Measurements from ENCODE around the gene LRRC10B. TPM values are rescaled to one million over a fixed set of nuclear protein-coding genes. Genes with fewer than 3 reads are reported as not detected.

The LRRC10B gene
- total RNA-seq, 1 donor from 2014 or later = 0.12 TPM

DNA sequence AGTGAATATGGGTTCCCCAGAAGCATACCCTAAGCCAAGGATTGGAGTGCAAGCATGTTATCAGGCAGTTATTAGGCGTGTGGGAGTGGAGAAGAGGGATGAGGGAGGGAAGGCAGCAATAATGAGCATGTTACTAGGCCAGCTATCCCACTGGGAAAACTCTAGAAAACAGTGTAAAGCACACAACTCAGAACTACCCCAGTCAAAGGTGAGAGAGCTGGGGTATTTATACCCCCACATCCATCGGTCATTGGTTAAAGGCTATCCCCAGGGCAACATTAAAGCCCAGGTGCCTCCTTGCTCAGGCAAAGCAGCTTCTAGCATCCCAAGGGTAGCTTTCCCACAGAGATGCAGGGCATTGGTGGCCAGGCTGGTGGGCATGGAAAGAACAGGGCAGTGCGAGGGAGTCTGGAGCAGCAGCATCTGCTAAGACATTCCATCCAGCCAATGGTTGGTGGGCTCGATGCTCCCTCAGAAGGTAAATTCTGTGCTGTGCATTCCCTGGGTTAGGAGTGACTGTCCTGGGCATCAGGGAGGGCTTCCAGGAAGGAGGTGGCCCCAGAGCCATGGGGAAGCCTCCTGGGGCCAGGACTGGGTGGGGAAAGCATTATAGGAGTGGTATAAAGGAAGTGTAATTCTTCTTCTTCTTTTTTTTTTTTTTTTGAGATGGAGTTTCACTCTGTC, 21.1 kb upstream of the LRRC10B start:
- no peak for ATAC-seq

DNA sequence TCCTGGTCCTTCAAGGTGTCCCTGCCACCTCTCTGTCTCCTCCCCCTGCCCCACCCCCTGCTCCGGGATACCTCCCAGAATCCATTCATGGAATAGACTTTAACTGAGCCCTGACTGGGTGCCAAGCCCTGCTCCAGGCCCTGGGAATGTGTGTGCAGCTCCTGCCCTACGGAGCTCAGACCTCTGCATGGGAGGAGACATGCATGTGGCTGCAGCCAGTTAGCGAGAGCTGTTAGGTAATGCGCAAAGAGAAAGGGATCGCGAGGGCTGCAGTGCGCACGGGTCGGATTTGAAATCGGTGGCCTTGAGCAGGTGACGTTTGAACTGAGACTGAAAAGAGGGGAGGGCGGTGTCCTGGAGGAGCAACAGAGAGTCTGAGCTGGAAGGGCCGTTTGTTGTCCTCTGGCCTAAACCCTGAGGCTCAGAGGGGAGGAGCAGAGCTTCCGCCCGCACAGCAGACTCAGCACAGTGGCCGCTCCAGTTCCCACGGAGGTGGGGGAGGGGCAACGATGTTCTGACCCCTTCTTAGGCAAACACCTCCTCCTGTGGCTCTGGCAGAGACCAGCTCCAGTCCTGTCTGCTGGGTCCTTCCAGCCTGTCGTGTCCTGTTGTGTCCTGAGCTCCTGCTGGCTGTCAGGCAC, 19.8 kb upstream of the LRRC10B start:
- ATAC-seq = peak; percentile 39

DNA sequence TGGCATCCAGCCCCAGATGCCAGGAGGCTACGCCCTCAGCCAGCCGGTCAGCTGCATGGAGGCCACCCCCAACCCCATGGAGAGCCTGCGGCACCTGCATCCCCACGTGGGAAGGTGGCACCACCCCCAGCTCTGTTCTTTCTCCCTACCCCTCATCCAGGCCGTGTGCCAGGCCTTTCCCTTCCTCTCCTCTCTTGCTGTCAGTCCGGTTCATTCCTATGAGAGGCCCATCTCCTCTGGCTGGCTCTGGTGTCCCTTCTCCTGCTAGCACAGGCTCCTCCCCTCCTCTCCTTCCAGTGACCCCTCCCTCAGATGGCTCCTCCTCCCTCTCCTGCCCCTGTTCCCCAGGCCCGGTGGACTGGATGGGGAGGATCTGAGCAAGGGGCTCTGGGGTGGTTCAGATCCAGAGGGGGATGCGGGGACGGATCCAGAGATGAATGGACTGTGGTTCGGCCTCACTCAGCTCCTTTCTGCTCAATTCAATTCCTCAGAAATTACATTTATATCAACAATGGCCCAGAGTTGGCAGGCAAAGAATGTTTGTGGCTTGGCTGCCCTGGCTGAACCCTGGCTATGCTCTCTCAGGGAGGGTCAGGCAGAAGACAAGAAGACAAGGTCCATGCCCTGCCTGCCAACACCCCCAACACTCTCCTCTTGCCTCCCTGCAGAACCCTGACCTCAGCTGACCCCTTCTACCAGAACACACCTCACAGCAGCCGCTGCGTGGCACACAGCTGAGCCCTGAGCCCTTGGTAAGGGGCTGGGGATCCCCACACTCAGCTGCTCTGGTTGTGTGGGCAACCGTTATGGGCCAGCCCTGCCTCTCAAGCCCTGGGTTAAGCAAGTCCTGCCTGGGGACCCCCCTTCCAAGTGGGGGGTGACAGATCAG, 18.5 kb upstream of the LRRC10B start:
- ATAC-seq = no peak

DNA sequence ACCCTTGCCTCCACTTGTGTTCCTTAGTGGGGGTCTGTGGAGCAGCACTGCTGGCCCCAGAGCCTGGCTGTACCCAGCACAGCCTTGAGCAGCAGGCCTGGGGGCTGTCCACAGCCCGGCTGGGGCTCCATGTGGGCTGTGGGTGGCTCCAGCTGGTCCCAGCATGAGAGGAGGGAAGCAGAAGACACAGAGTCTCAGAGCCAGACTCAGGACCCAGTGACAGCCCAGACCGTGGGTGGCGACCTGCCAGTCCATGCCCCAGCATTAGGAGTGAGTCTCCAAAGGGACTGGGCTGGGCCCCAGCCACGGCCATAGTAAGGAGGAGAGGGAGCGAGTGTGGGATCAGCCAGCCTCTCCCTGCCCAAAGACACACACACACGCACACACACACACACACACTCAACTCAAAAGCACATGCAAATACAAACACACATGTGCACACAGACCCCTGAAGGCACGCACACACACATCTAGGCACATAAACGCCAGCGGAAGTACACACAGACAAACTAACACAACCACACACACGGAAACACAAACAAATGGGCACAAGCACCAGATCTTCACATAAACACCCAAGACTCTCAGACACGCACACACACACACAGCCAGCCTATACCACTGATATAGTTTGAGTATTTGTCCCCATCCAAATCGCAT, 16.7 kb upstream of the LRRC10B start:
- ATAC-seq = no peak

DNA sequence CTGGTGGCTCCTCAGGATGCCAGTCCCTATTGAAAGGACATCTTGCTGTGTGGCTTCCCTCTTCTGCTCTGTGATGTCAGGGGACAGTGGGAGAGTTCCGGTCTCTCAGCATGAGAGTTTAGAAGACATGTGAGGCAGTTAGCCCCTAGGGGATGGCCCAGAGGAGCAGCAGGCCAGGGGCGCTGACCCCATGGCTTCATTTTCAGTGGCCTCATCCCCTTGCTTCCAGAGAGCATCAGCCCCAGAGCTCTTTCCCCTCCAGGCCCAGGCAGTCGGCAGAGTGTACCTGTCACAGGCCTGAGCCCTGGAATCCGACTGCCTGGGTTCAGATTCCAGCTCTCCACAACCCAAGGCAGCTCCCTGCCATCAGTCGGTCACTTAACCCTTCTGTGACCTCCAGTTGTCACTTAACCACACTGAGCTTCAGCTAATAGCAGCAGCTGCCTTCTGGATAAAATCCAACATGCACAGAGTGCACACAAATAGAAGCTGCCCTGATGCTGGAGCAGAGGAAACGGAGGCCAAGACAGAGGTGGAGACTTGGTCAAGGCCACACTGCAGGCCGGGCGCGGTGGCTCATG, 14.1 kb upstream of the LRRC10B start:
- no peak for ATAC-seq

DNA sequence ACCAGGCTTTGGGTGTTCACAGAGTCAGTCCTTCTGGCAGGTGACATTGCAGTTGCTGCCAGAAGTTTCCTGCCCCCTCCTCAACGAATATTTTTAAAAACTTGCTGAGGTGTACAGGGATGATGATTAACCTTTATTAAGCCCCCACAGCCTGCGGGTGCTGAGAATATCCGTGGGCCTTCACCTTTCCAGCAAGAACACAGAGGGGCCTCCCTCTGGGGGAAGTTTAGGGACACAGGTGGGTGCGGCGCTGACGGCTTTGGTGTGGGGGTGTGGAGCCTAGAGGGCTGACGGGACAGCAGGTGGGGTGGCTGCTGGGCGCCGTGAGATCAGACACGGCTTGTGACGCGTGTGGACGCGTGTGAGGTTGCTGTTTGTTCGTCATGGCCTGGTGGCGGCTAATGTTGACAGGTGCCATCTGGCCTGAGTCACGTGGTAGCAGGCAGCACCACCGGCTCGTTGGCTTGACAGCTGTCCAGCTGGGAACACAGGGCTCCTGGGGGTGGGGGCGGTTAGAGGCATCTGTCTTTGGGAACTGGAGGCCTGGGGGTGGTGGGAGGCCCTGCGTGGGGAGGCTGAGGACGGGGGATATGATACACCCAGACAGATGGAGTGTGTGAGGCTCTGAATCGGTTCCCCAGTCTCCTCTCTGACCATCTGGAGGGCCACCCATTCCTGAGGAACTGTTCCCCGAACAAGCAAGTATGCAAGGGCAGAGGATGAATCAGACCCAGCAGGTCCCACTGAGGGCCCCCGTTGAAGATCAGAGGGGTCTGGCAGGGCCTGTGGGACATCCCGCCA, 12.5 kb upstream of the LRRC10B start:
- peak; percentile 13 for ATAC-seq

DNA sequence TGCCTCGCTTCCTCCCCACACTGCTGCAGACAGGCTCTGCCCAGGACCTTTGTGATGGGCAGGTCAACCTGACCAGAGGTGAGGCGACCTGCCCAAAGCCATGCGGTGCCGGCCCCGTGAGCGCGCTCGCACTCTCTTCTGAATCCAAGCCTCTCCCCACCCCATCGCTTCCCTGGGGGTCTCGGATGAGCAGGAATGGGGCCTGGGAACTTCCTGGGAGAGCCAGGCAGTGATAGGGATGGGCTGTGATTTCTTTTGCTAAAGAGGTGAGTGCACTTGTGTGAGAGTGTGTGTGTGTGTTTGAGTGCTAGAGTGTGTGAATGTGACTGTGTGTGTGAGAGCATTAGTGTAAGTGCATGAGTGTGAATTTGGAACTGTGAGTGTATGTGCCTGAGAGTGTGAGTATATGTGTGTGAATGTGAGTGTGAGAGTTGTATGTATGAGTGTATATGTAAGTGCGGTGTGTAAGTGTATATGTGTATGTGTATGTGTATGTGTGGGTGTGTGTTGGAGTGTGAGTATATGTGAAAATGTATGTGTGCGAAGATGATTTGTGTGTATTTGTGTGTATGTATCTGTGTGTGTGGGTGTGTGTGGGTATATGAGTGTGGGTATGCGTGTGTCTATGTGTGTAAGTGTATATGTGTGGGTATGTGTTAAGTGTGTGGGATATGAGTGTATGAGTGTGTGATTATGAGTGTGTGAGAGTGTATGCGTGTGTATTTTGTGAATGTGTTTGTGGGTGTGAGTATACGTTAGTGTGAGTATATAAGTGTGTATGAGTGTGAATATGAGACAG, 11.7 kb upstream of the LRRC10B start:
- no peak for ATAC-seq

DNA sequence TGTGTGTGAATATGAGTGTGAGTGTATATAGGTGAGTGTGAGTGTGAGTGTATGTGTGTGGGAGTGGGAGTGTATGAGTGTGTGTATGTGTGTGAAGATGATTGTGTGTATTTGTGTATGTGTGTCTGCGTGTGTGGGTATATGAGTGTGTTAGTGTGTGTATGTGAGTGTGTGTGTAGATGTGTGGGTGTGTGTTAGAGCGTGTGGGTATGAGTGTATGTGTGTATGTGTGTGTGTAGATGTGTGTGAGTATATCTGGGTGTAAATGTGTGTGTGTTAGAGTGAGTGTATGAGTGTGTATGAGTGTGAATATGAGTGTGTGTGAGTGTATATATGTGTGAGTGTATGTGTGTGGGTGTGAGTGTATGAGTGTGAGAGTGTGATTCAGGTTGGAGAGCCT, 11.1 kb upstream of the LRRC10B start:
- ATAC-seq = no peak

DNA sequence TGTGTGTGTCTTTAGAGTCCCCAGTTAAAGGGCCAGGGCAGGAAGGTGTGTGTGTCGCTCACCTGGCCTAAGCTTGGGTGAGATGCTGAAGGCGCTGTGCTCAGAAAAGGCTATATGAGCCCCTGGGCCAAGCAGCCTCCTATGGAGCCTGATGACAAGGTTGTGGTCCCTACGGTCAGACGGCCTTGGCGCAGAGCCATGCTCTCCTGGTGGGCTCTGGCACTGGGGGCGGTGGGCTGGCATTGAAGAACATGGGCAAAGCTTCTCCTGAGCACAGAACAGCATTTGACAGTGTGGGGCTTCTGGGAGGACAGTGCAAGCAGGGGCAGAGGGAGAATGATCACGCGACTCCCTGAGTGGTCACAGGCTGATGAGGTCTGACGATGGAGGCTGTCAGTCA, 10.7 kb upstream of the LRRC10B start:
- no peak for ATAC-seq

DNA sequence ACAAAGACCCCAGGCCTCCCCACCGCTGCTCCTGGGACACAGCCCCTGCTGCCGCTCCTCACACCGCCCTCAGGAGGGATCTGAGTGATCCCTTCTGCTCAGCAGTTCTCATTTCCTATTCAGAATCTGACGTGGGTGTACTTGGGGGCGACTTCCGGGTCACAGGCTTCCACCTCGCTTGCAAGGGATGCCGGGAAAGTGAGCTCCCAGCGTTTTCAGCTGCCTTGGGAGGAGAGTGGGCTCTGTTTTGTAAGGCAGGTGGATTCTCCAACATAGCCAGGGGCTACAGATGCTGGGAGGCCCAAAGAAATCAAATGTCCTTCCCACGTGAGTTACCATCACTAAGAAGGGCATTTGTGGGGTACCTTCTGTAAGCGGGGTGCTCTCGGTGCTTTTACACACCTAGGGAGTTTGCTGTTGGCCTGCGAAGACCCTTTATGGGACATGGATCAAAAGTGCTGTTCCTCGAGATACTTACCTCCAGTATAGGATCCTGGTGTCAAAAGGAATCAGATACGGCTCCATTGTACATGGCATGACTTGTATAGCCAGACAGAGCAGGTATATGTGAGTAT, 9.7 kb upstream of the LRRC10B start:
- ATAC-seq = no peak

DNA sequence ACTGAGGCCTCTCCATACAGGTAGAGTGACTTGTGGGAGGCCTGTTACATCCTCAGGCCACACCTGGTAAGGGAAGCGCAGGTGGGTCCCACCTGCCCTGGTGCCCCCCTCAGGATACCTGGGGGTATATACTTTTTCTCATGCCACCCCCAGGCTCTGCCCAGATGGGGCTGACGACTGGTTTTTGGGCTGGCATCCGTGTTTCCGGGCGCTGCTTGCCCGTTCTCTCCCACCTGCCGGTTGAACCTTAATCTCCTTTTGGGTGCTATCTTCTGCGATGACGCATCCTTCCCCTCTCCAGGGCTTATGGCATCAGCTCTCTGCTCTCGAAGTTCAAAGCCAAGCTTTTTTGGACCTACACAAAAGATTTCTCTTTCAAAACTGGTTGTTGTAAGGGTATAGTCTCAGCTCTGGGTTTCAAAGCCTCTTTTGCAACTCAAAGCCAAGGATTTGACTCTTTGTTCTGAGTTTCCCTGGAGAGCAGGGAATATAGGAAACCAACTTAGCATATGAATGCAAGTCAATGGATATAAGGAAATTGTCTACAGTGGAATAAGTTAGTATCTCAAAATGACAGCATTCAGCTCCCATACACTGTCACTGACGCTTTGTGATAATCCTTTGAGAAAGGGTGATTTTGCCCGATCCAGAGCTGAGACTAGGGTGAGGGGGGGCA, 8.6 kb upstream of the LRRC10B start:
- no peak for ATAC-seq

DNA sequence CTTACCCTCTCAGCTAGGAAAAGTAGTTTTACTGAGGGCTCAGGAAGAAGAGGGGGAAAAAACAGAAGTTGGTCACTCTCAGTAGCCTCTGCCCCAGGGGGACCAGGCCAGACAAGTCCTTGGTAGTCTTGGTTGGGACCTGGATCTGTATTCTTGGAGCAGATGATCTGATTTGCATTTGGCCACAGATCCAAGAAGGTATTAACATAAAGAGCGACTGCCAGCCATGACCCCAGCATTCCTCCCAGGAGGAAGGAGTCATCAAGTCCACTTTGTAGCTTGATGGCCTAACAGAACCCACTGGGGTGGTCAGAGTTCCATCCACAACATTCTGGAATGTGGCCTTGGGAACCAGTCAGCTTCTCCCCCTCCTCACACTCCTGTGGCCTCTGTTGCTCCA, 6.0 kb upstream of the LRRC10B start:
- ATAC-seq = no peak

DNA sequence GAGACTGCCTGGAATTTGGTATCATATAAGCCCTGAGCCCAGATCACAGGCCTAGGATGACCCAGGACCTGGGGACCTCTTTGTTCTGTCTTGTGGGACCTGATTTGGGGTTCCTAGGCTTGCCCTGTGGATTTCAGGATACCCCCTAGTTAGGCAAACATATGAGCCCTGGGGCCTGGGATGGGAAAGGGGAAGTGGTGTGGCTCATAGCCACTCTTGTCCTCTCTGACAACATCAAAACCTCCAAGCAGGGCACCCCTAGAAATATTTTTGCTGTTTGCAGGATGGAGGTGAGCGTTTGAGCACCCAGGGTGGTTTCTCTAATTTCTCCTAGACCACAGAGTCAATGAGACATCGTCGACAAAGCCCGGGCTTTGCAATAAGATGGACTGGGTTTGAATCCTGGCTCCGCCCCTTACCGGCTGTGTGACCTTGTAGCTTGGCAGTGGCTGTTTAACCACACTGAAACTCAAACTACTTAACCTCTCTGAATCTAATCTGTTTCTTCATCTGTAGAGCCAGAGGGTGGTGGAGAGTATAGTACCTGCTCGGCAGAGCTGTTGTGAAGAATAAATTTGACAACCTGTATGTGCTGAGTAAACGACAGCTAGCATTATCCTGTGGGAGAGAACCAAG, 5.3 kb upstream of the LRRC10B start:
- ATAC-seq = no peak

DNA sequence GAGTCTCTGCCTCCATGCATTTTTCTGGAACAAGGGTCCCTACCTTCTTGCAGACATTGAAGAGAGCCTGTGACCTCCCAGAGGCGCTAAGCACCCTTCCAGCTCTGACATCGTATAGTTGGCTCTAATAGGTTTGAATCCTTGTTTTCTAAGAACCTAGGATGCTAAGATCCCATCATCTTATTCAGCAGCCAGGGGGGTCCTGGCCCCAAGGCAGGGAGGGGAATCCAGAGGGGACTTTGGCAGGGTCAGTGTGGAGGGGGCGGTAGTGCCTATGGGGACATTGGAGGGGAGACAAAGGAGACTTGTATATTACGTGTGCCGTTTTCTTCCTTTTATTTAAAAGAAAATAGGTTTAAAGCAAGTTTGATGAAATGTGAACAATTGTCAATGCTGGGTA, 3.4 kb upstream of the LRRC10B start:
- no peak for ATAC-seq

DNA sequence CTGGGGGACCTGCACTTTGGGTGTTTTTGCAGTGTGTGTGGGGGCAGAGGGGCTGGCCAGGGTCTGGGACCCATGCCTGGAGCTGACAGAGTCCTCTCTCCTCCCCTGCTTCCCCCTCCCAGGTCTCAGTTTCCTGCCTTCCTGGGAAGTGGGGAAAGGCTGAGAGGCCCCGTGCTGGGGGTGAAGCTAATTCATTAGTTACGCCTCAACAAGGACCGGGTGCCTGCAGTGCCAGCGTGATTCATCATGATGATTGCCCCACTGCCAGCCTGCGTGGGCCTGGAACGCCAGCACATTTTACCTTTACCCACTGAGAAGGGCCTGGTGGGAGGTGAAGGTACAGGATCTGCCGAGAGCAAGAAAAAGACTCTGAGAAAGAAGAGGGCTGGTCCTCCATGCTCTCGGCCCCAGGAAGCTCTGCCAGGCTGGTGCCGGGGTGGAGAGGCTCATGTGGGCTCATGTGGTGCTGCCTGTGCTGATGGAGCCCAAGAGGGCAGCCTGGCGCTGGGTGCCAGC, 2.9 kb upstream of the LRRC10B start:
- ATAC-seq = no peak

DNA sequence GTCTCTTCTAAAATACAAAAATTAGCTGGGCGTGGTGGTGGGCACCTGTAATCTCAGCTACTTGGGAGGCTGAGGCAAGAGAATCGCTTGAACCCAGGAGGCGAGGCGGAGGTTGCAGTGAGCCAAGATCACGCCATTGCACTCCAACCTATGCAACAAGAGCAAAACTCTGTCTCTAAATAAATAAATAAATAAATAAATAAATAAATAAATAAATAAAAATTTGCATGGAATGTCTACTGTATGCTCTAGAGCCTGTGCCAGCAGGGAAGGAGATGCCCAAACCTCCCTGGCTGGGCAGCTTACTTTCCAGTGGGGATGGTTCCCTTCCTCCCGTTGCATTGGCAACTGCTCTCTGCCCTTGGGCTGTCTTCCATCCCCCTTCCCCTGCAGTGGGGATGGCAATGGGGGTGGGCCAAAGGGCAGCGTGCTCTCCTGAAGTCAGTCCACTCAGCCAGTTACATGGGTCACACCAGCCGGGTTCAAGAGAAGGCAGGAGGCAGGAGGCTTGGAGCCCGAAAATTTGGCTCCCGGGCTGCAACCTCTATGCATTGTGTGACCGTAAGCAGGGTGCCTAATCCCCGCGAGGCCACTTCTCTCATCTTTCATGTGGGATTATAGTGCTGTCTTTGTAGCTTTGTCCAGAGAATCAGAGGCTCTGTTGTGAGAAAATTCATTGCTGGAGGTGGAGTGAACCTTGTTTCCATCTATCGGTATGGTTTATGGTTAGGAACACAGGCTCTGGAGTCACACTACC, 1.4 kb upstream of the LRRC10B start:
- ATAC-seq = no peak

DNA sequence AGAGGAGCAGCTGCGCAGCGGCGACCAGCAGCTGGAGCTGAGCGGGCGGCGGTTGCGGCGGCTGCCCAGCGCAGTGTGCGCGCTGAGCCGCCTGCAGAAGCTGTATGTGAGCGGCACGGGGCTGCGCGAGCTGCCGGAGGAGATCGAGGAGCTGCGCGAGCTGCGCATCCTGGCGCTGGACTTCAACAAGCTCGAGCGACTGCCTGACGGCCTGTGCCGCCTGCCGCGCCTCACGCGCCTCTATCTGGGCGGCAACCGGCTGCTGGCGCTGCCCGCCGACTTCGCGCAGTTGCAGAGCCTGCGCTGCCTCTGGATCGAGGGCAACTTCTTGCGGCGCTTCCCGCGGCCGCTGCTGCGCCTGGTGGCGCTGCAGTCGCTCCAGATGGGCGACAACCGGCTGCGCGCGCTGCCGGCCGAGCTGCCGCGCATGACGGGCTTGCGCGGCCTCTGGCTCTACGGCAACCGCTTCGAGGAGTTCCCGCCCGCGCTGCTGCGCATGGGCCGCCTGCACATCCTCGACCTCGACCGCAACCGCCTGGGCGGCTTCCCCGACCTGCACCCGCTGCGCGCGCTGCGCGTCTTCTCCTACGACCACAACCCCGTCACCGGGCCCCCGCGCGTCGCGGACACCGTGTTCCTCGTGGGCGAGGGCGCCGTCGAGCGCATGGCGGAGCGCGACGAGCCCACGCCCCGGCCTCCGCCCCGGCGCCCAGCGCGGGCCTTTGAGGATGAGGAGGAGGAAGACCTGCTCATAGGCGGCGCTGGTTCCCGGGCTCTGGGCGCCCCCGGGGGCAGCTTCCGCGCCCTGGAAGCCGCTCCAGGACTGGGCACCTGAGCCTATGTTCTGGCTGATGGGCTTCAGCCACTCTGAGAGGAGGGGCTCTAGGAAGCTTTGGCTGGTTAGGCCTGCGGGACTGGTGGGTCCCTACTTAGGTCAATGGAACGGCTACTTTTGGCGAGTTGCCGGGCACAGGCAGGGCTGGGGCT, 787 bp downstream of the LRRC10B start:
- ATAC-seq = peak; percentile 86

Measured in esophagus mucosa (tissue), 1 donor.